ENCODE results near the gene HCFC2. TPM values are rescaled to one million over a fixed set of nuclear protein-coding genes. Genes with fewer than 3 reads are reported as not detected.

The HCFC2 gene
- total RNA-seq, 2 donors from 2014 or later, result 7.6 to 11.1 TPM

GRCh38 chr12:104073699-104074098, 9.4 kb downstream of the HCFC2 start:
- Histone ChIP-seq H3K4me3 (no peak overlapping the region), H3K4me1 (no peaks in the 10 kb centered on the region), H3K9me3 (no peaks in the 10 kb centered on the region), H3K9ac (ENCODE audit: low read depth in 2 of 2, low read length in 2 of 2) (no peak overlapping the region), H3K36me3 (no peaks in the 10 kb centered on the region), H3K27me3 (no peaks in the 10 kb centered on the region), H3K27ac (no peak overlapping the region)
- intact Hi-C loops (cut with DNase I), result no loop called here
- no peak for DNase-seq
- no peak for TF ChIP-seq CTCF (IDR thresholded peaks at IDR 0.05)

GRCh38 chr12:104079024-104079423, 14.7 kb downstream of the HCFC2 start:
- intact Hi-C loops (cut with DNase I), result no loop called here

GRCh38 chr12:104080764-104081163, 16.4 kb downstream of the HCFC2 start:
- Histone ChIP-seq H3K36me3 (no peaks in the 10 kb centered on the region), H3K27ac (no peak overlapping the region), H3K9ac (ENCODE audit: low read depth in 2 of 2, low read length in 2 of 2) (no peak overlapping the region), H3K4me3 (no peak overlapping the region), H3K27me3 (no peaks in the 10 kb centered on the region), H3K4me1 (no peaks in the 10 kb centered on the region), H3K9me3 (no peaks in the 10 kb centered on the region)
- intact Hi-C loops (cut with DNase I), result no loop called here
- no peak for TF ChIP-seq CTCF (IDR thresholded peaks at IDR 0.05)
- no peak for DNase-seq

More at GRCh38 chr12:104079024-104079423, 14.7 kb downstream of the HCFC2 start:
- no peak for DNase-seq
- Histone ChIP-seq H3K4me1 (no peaks in the 10 kb centered on the region), H3K4me3 (no peak overlapping the region), H3K36me3 (no peaks in the 10 kb centered on the region), H3K9ac (ENCODE audit: low read depth in 2 of 2, low read length in 2 of 2) (no peak overlapping the region), H3K9me3 (no peaks in the 10 kb centered on the region), H3K27ac (no peak overlapping the region), H3K27me3 (no peaks in the 10 kb centered on the region)
- no peak for TF ChIP-seq CTCF (IDR thresholded peaks at IDR 0.05)

- Histone ChIP-seq H3K9me3 (no peaks in the 10 kb centered on the region), H3K4me1 (no peaks in the 10 kb centered on the region), H3K9ac (ENCODE audit: low read depth in 2 of 2, low read length in 2 of 2) (no peak overlapping the region), H3K27ac (no peak overlapping the region), H3K27me3 (no peaks in the 10 kb centered on the region), H3K4me3 (no peak overlapping the region), H3K36me3 (no peaks in the 10 kb centered on the region)
- DNase-seq, result no peak
- no peak for TF ChIP-seq CTCF (IDR thresholded peaks at IDR 0.05)
- intact Hi-C loops (cut with DNase I), result no loop called here
Observed at GRCh38 chr12:104083769-104084475, 19.6 kb downstream of the HCFC2 start.

- Histone ChIP-seq H3K27ac (no peak overlapping the region), H3K4me1 (no peaks in the 10 kb centered on the region), H3K4me3 (no peak overlapping the region), H3K9ac (ENCODE audit: low read depth in 2 of 2, low read length in 2 of 2) (no peak overlapping the region), H3K36me3 (no peaks in the 10 kb centered on the region), H3K9me3 (no peaks in the 10 kb centered on the region), H3K27me3 (no peaks in the 10 kb centered on the region)
- no peak for DNase-seq
- no peak for TF ChIP-seq CTCF (IDR thresholded peaks at IDR 0.05)
- intact Hi-C loops (cut with DNase I), result no loop called here
Observed at GRCh38 chr12:104090685-104091084, 26.4 kb downstream of the HCFC2 start.

All from colonic mucosa (tissue), 4 donors.